Liver (tissue), 10 donors: ENCODE data around the gene KRTAP4-4. TPM values are rescaled to one million over a fixed set of nuclear protein-coding genes. Genes with fewer than 3 reads are reported as not detected.

Experiments
- DNase-seq: peaks from one replicate; pipeline ENCODE4 v3.0.0-alpha.2; 2017; ENCODE audit warnings: low spot score
- H3K27ac ChIP-seq, 2 donors: one replicate each; pipeline ENCODE4 v1.7.0; 2013; ENCODE audit warnings: inconsistent platforms in 2 of 2, low read length in 2 of 2, control low read depth in 1 of 2, low read depth in 1 of 2, mild to moderate bottlenecking in 1 of 2
- H3K27me3 ChIP-seq, 4 donors: one replicate each; pipeline versions ENCODE4 v1.6.1 to v1.7.0; 2013; ENCODE audit warnings: low read length in 3 of 4, inconsistent platforms in 1 of 4, mild to moderate bottlenecking in 1 of 4, moderate library complexity in 1 of 4; ENCODE audit not compliant: control insufficient read depth in 4 of 4, insufficient read depth in 4 of 4
- H3K36me3 ChIP-seq, 4 donors: one replicate each; pipeline versions ENCODE4 v1.6.1 to v1.7.0; 2013; ENCODE audit warnings: low read length in 3 of 4, mild to moderate bottlenecking in 3 of 4, low read depth in 1 of 4, moderate library complexity in 1 of 4; ENCODE audit not compliant: control insufficient read depth in 4 of 4, insufficient read depth in 3 of 4
- H3K4me1 ChIP-seq, 4 donors: one replicate each; pipeline versions ENCODE4 v1.6.1 to v1.7.0; 2013; ENCODE audit warnings: low read length in 3 of 4, mild to moderate bottlenecking in 3 of 4, moderate library complexity in 1 of 4; ENCODE audit not compliant: control insufficient read depth in 4 of 4, insufficient read depth in 4 of 4
- H3K4me3 ChIP-seq, 3 donors: one replicate each; pipeline versions ENCODE4 v1.6.1 to v1.7.0; 2013; ENCODE audit warnings: low read length in 3 of 3, control low read depth in 1 of 3, low read depth in 1 of 3, mild to moderate bottlenecking in 1 of 3
- H3K9ac ChIP-seq, 2 donors: one replicate each; pipeline ENCODE4 v1.7.0; 2013; ENCODE audit warnings: low read length in 2 of 2, mild to moderate bottlenecking in 2 of 2, moderate library complexity in 2 of 2, control low read depth in 1 of 2, low read depth in 1 of 2
- H3K9me3 ChIP-seq, 4 donors: one replicate each; pipeline versions ENCODE4 v1.6.1 to v1.7.0; 2013; ENCODE audit warnings: low read length in 3 of 4; ENCODE audit not compliant: control insufficient read depth in 4 of 4
- EGR1 ChIP-seq, 2 donors: IDR thresholded peaks; 2 replicates each; pipeline ENCODE4 v1.6.1; 2016 to 2018; ENCODE audit warnings: antibody characterized with exemption in 2 of 2, low read depth in 2 of 2
- RAD21 ChIP-seq, 2 donors: IDR thresholded peaks; 2 replicates each; pipeline ENCODE4 v1.6.1; 2016; ENCODE audit warnings: antibody characterized with exemption in 2 of 2, mild to moderate bottlenecking in 2 of 2
- SP1 ChIP-seq: IDR thresholded peaks from 2 replicates; pipeline ENCODE4 v1.6.1; 2018; ENCODE audit warnings: antibody characterized with exemption, mild to moderate bottlenecking
- TAF1 ChIP-seq: conservative IDR thresholded peaks from 2 replicates; pipeline ENCODE4 v1.6.1; 2016; ENCODE audit warnings: antibody characterized with exemption, mild to moderate bottlenecking
- YY1 ChIP-seq: IDR thresholded peaks from 2 replicates; pipeline ENCODE4 v1.6.1; 2016; ENCODE audit warnings: antibody characterized with exemption, mild to moderate bottlenecking
- WGBS: extraction: QIAGEN DNeasy Blood & Tissue Kit; methylation state at CpG from one replicate; pipeline ENCODE4 v1.1.7; 2013; 5-methylcytosine and 5-hydroxymethylcytosine counted together
- polyA plus RNA-seq, 2 donors: library from polyadenylated mRNA; stranded (reverse) in 1 of 2; unstranded in 1 of 2; fragments of 200-250 nt in 1 of 2; fragments of >200 nt in 1 of 2; fragmentation: Nextera tagmentation in 1 of 2; extraction: Ambion mirVana in 1 of 2; gene quantifications; one replicate each; pipeline versions ENCODE4 v1.2.1 to v1.2.3, GENCODE V29; 2013 to 2015
- small RNA-seq: library from RNA; depleted of rRNA; stranded (forward); fragments of <200 nt; gene quantifications from one replicate; pipeline ENCODE3, GENCODE V24; 2014
- total RNA-seq, 2 donors: library from RNA; depleted of rRNA; stranded (reverse); fragments of >200 nt; gene quantifications; one replicate each; pipeline ENCODE4 v1.2.3, GENCODE V29; 2014
- TF ChIP-seq, protein P1 (sequence below): IDR thresholded peaks from 2 replicates; pipeline ENCODE4 v1.6.1; 2016; ENCODE audit warnings: antibody characterized with exemption
- TF ChIP-seq, protein P2 (sequence below): IDR thresholded peaks from 2 replicates; pipeline ENCODE4 v1.6.1; 2016; ENCODE audit warnings: antibody characterized with exemption, mild to moderate bottlenecking
- donor health status: healthy.
- donor health status: healthy.
- donor health status: healthy.
- donor health status: healthy.
- donor health status: healthy.

Gene KRTAP4-4
- total and polyA plus RNA-seq, 4 donors: not detected

- no peak overlapping the region for H3K27ac ChIP-seq
- TF ChIP-seq TAF1: no peak
- no peak for TF ChIP-seq YY1
- TF ChIP-seq, protein P1, sequence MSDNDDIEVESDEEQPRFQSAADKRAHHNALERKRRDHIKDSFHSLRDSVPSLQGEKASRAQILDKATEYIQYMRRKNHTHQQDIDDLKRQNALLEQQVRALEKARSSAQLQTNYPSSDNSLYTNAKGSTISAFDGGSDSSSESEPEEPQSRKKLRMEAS: no peak
- TF ChIP-seq SP1: no peak
- TF ChIP-seq RAD21 (IDR thresholded peaks at IDR 0.05): no peak
- TF ChIP-seq, protein P2, sequence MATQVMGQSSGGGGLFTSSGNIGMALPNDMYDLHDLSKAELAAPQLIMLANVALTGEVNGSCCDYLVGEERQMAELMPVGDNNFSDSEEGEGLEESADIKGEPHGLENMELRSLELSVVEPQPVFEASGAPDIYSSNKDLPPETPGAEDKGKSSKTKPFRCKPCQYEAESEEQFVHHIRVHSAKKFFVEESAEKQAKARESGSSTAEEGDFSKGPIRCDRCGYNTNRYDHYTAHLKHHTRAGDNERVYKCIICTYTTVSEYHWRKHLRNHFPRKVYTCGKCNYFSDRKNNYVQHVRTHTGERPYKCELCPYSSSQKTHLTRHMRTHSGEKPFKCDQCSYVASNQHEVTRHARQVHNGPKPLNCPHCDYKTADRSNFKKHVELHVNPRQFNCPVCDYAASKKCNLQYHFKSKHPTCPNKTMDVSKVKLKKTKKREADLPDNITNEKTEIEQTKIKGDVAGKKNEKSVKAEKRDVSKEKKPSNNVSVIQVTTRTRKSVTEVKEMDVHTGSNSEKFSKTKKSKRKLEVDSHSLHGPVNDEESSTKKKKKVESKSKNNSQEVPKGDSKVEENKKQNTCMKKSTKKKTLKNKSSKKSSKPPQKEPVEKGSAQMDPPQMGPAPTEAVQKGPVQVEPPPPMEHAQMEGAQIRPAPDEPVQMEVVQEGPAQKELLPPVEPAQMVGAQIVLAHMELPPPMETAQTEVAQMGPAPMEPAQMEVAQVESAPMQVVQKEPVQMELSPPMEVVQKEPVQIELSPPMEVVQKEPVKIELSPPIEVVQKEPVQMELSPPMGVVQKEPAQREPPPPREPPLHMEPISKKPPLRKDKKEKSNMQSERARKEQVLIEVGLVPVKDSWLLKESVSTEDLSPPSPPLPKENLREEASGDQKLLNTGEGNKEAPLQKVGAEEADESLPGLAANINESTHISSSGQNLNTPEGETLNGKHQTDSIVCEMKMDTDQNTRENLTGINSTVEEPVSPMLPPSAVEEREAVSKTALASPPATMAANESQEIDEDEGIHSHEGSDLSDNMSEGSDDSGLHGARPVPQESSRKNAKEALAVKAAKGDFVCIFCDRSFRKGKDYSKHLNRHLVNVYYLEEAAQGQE: no peak
- TF ChIP-seq EGR1 (IDR thresholded peaks at IDR 0.05; ENCODE audit: low read depth in 2 of 2): no peak
- no peaks in the 10 kb centered on the region for H3K4me1 ChIP-seq
- H3K9me3 ChIP-seq: no peaks in the 10 kb centered on the region
- no peak overlapping the region for H3K9ac ChIP-seq
- H3K27me3 ChIP-seq: peaks cover 0 to 4% (median 0%) of the 10 kb centered on the region in 4 donors
- WGBS: 70% methylated on average over 2 of the region's 2 CpGs
- H3K36me3 ChIP-seq: no peaks in the 10 kb centered on the region
- H3K4me3 ChIP-seq: no peak overlapping the region
- no peak for DNase-seq
Observed at GRCh38 chr17:41111151-41111885, 49.2 kb downstream of the KRTAP4-4 start.

Small RNAs within 50 kb of the gene (small RNA-seq; reads per million reads assigned to genes)
- gene KRTAP4-17P: not detected

Other genes starting within 250 kb of the KRTAP4-4 start
Only the 30 nearest of the 40 such genes appear.
- gene KRTAP3-1, start 151.6 kb downstream of the KRTAP4-4 start, total RNA-seq: not detected
- gene KRTAP3-1, start 151.6 kb downstream of the KRTAP4-4 start, polyA plus RNA-seq: not detected
- gene KRTAP1-5, start 133.5 kb downstream of the KRTAP4-4 start, total RNA-seq: not detected
- gene KRTAP1-5, start 133.5 kb downstream of the KRTAP4-4 start, polyA plus RNA-seq: not detected
- not detected for gene KRTAP1-4, start 130.6 kb downstream of the KRTAP4-4 start, total RNA-seq
- gene KRTAP1-4, start 130.6 kb downstream of the KRTAP4-4 start, polyA plus RNA-seq: not detected
- not detected for gene KRTAP1-3, start 125.9 kb downstream of the KRTAP4-4 start, total RNA-seq
- gene KRTAP1-3, start 125.9 kb downstream of the KRTAP4-4 start, polyA plus RNA-seq: not detected
- gene KRTAP1-1, start 119.3 kb downstream of the KRTAP4-4 start, total RNA-seq: not detected
- not detected for gene KRTAP1-1, start 119.3 kb downstream of the KRTAP4-4 start, polyA plus RNA-seq
- gene KRTAP2-1, start 113.4 kb downstream of the KRTAP4-4 start, total RNA-seq: not detected
- gene KRTAP2-1, start 113.4 kb downstream of the KRTAP4-4 start, polyA plus RNA-seq: not detected
- not detected for gene KRTAP2-2, start 105.5 kb downstream of the KRTAP4-4 start, total RNA-seq
- gene KRTAP2-2, start 105.5 kb downstream of the KRTAP4-4 start, polyA plus RNA-seq: not detected
- not detected for gene KRTAP2-3, start 100.6 kb downstream of the KRTAP4-4 start, total RNA-seq
- gene KRTAP2-3, start 100.6 kb downstream of the KRTAP4-4 start, polyA plus RNA-seq: not detected
- gene KRTAP2-4, start 94.9 kb downstream of the KRTAP4-4 start, total RNA-seq: not detected
- gene KRTAP2-4, start 94.9 kb downstream of the KRTAP4-4 start, polyA plus RNA-seq: not detected
- gene KRTAP4-7, start 76.6 kb downstream of the KRTAP4-4 start, total RNA-seq: not detected
- gene KRTAP4-7, start 76.6 kb downstream of the KRTAP4-4 start, polyA plus RNA-seq: not detected
- gene KRTAP4-8, start 62.6 kb downstream of the KRTAP4-4 start, total RNA-seq: not detected
- not detected for gene KRTAP4-8, start 62.6 kb downstream of the KRTAP4-4 start, polyA plus RNA-seq
- not detected for gene KRTAP4-16, start 58.5 kb downstream of the KRTAP4-4 start, total RNA-seq
- not detected for gene KRTAP4-16, start 58.5 kb downstream of the KRTAP4-4 start, polyA plus RNA-seq
- not detected for gene KRTAP4-9, start 55.4 kb downstream of the KRTAP4-4 start, total RNA-seq
- gene KRTAP4-9, start 55.4 kb downstream of the KRTAP4-4 start, polyA plus RNA-seq: not detected
- gene KRTAP4-11, start 42.4 kb downstream of the KRTAP4-4 start, total RNA-seq: not detected
- gene KRTAP4-11, start 42.4 kb downstream of the KRTAP4-4 start, polyA plus RNA-seq: not detected
- not detected for gene KRTAP4-12, start 36.6 kb downstream of the KRTAP4-4 start, total RNA-seq
- not detected for gene KRTAP4-12, start 36.6 kb downstream of the KRTAP4-4 start, polyA plus RNA-seq
- gene KRTAP4-6, start 20.2 kb downstream of the KRTAP4-4 start, total RNA-seq: not detected
- gene KRTAP4-6, start 20.2 kb downstream of the KRTAP4-4 start, polyA plus RNA-seq: not detected
- not detected for gene KRTAP4-5, start 10.9 kb downstream of the KRTAP4-4 start, total RNA-seq
- not detected for gene KRTAP4-5, start 10.9 kb downstream of the KRTAP4-4 start, polyA plus RNA-seq
- not detected for gene KRTAP4-3, start 7.5 kb upstream of the KRTAP4-4 start, total RNA-seq
- gene KRTAP4-3, start 7.5 kb upstream of the KRTAP4-4 start, polyA plus RNA-seq: not detected
- gene KRTAP4-2, start 17.5 kb upstream of the KRTAP4-4 start, total RNA-seq: not detected
- not detected for gene KRTAP4-2, start 17.5 kb upstream of the KRTAP4-4 start, polyA plus RNA-seq
- gene KRTAP4-1, start 24.2 kb upstream of the KRTAP4-4 start, total RNA-seq: not detected
- not detected for gene KRTAP4-1, start 24.2 kb upstream of the KRTAP4-4 start, polyA plus RNA-seq
- not detected for gene KRTAP9-1, start 29.1 kb upstream of the KRTAP4-4 start, total RNA-seq
- gene KRTAP9-1, start 29.1 kb upstream of the KRTAP4-4 start, polyA plus RNA-seq: not detected
- gene KRTAP9-2, start 65.9 kb upstream of the KRTAP4-4 start, total RNA-seq: not detected
- not detected for gene KRTAP9-2, start 65.9 kb upstream of the KRTAP4-4 start, polyA plus RNA-seq
- gene KRTAP9-3, start 71.7 kb upstream of the KRTAP4-4 start, total RNA-seq: not detected
- gene KRTAP9-3, start 71.7 kb upstream of the KRTAP4-4 start, polyA plus RNA-seq: not detected
- not detected for gene KRTAP9-8, start 77.3 kb upstream of the KRTAP4-4 start, total RNA-seq
- not detected for gene KRTAP9-8, start 77.3 kb upstream of the KRTAP4-4 start, polyA plus RNA-seq
- not detected for gene KRTAP9-4, start 88.9 kb upstream of the KRTAP4-4 start, total RNA-seq
- gene KRTAP9-4, start 88.9 kb upstream of the KRTAP4-4 start, polyA plus RNA-seq: not detected
- not detected for gene KRTAP9-9, start 94.6 kb upstream of the KRTAP4-4 start, total RNA-seq
- not detected for gene KRTAP9-9, start 94.6 kb upstream of the KRTAP4-4 start, polyA plus RNA-seq
- gene KRTAP9-6, start 104.6 kb upstream of the KRTAP4-4 start, total RNA-seq: not detected
- not detected for gene KRTAP9-6, start 104.6 kb upstream of the KRTAP4-4 start, polyA plus RNA-seq
- gene KRTAP9-7, start 115.0 kb upstream of the KRTAP4-4 start, total RNA-seq: not detected
- not detected for gene KRTAP9-7, start 115.0 kb upstream of the KRTAP4-4 start, polyA plus RNA-seq
- gene KRTAP29-1, start 142.1 kb upstream of the KRTAP4-4 start, total RNA-seq: not detected
- not detected for gene KRTAP29-1, start 142.1 kb upstream of the KRTAP4-4 start, polyA plus RNA-seq
- not detected for gene KRTAP16-1, start 148.6 kb upstream of the KRTAP4-4 start, total RNA-seq
- gene KRTAP16-1, start 148.6 kb upstream of the KRTAP4-4 start, polyA plus RNA-seq: not detected